A549 (cell line): ENCODE measurements around the gene C19orf12.

Experiments
- EHF ChIP-seq: fragments of 250-450 bp; sonication (Bioruptor Pico); IDR thresholded peaks from 2 replicates; pipeline ENCODE4 v1.5.0; 2020; ENCODE audit warnings: mild to moderate bottlenecking
- EHMT2 ChIP-seq: fragments of 200-600 bp; sonication (generic); IDR thresholded peaks from 2 replicates; pipeline ENCODE4 v1.6.1; 2016; ENCODE audit warnings: antibody characterized with exemption, low read depth, mild to moderate bottlenecking, moderate library complexity
- EP300 ChIP-seq, 2 experiments: fragments of >200 bp; sonication (Bioruptor Twin); formaldehyde crosslinking; IDR thresholded peaks; 2 replicates in 1 of 2; 3 replicates in 1 of 2; pipeline ENCODE4 v1.6.1; 2016 to 2017
- RAD21 ChIP-seq, 2 experiments: fragments of >200 bp in 1 of 2; sonication (Bioruptor Twin) in 1 of 2; formaldehyde crosslinking in 1 of 2; IDR thresholded peaks in 1 of 2; conservative IDR thresholded peaks in 1 of 2; 2 replicates in 1 of 2; 3 replicates in 1 of 2; pipeline ENCODE4 v1.6.1; 2012 to 2018; ENCODE audit warnings: inconsistent platforms in 1 of 2
- TF ChIP-seq, protein P1 (sequence below): fragments of >200 bp; sonication (Bioruptor Twin); formaldehyde crosslinking; IDR thresholded peaks from 3 replicates; pipeline ENCODE4 v1.5.1; 2016

GRCh38 chr19:29724102-29724641 is 9.1 kb upstream of the C19orf12 start:
- TF ChIP-seq EP300 (IDR thresholded peaks at IDR 0.05) (no peak), EHMT2 (no peak), RAD21 (conservative IDR thresholded peaks at IDR 0.05 in 1 of 2, IDR thresholded peaks at IDR 0.05 in 1 of 2) (no peak), EHF (CRISPR knock-in tag) (no peak)
- TF ChIP-seq, protein P1, sequence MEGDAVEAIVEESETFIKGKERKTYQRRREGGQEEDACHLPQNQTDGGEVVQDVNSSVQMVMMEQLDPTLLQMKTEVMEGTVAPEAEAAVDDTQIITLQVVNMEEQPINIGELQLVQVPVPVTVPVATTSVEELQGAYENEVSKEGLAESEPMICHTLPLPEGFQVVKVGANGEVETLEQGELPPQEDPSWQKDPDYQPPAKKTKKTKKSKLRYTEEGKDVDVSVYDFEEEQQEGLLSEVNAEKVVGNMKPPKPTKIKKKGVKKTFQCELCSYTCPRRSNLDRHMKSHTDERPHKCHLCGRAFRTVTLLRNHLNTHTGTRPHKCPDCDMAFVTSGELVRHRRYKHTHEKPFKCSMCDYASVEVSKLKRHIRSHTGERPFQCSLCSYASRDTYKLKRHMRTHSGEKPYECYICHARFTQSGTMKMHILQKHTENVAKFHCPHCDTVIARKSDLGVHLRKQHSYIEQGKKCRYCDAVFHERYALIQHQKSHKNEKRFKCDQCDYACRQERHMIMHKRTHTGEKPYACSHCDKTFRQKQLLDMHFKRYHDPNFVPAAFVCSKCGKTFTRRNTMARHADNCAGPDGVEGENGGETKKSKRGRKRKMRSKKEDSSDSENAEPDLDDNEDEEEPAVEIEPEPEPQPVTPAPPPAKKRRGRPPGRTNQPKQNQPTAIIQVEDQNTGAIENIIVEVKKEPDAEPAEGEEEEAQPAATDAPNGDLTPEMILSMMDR = no peak
